NCI-H2107 treated with DMSO at 0.1 percent for 48 hours (cell line): Measurements from ENCODE around the gene RER1.
"Not testable (repeated sequence)": the region's sequence is repeated elsewhere in the genome, so short reads cannot be mapped to it uniquely, and the experiment has no call there.

Source experiments
- DNase-seq: peaks from one replicate; lab custom pipeline; 2025; ENCODE audit not compliant: unreplicated experiment; lab: John Stamatoyannopoulos, UW

The RER1 gene

GRCh38 chr1:2422523-2422922, 30.9 kb downstream of the RER1 start:
- no peak for DNase-seq

- no peak for DNase-seq
Observed at GRCh38 chr1:2425892-2426291, 34.3 kb downstream of the RER1 start.

- DNase-seq, result no peak
Observed at GRCh38 chr1:2426540-2426939, 34.9 kb downstream of the RER1 start.

- no peak for DNase-seq
Observed at GRCh38 chr1:2427051-2427450, 35.4 kb downstream of the RER1 start.

- DNase-seq, result no peak
Observed at GRCh38 chr1:2427976-2428375, 36.3 kb downstream of the RER1 start.

- DNase-seq, result no peak
Observed at GRCh38 chr1:2428490-2428889, 36.8 kb downstream of the RER1 start.

GRCh38 chr1:2429780-2430591, 38.3 kb downstream of the RER1 start:
- no peak for DNase-seq

- DNase-seq, result no peak
Observed at GRCh38 chr1:2430592-2430973, 38.9 kb downstream of the RER1 start.

- DNase-seq, result no peak
Observed at GRCh38 chr1:2431103-2431502, 39.5 kb downstream of the RER1 start.

- DNase-seq, result no peak
Observed at GRCh38 chr1:2431518-2431917, 39.9 kb downstream of the RER1 start.

- no peak for DNase-seq
Observed at GRCh38 chr1:2432441-2432844, 40.8 kb downstream of the RER1 start.

- DNase-seq, result no peak
Observed at GRCh38 chr1:2433196-2433595, 41.6 kb downstream of the RER1 start.

GRCh38 chr1:2433936-2434655, 42.5 kb downstream of the RER1 start:
- DNase-seq, result no peak

- no peak for DNase-seq
Observed at GRCh38 chr1:2435091-2435490, 43.5 kb downstream of the RER1 start.

- no peak for DNase-seq
Observed at GRCh38 chr1:2435746-2436355, 44.2 kb downstream of the RER1 start.

- no peak for DNase-seq
Observed at GRCh38 chr1:2436876-2437275, 45.2 kb downstream of the RER1 start.

GRCh38 chr1:2437617-2438016, 46.0 kb downstream of the RER1 start:
- DNase-seq, result no peak

GRCh38 chr1:2438038-2438437, 46.4 kb downstream of the RER1 start:
- DNase-seq, result no peak

- DNase-seq, result no peak
Observed at GRCh38 chr1:2438641-2439040, 47.0 kb downstream of the RER1 start.

GRCh38 chr1:2439369-2439768, 47.7 kb downstream of the RER1 start:
- DNase-seq, result no peak

- not testable (repeated sequence) for DNase-seq
Observed at GRCh38 chr1:2440346-2440745, 48.7 kb downstream of the RER1 start.

GRCh38 chr1:2441746-2442145, 50.1 kb downstream of the RER1 start:
- DNase-seq, result no peak
